Activated naive CD4-positive, alpha-beta T cell treated with anti-CD3 and anti-CD28 coated beads, Interleukin-2, amount 50 U/mL, for 24 hours (primary cell): ENCODE data around the gene RASIP1.
"Not testable (repeated sequence)": the region's sequence is repeated elsewhere in the genome, so short reads cannot be mapped to it uniquely, and the experiment has no call there.

ENCODE experiments used
- H3K27ac Mint-ChIP-seq: one replicate; pipeline ENCODE4 v1.8.0; 2021; ENCODE audit warnings: mild to moderate bottlenecking, mixed read lengths
- H3K27me3 Mint-ChIP-seq: one replicate; pipeline ENCODE4 v1.8.0; 2021; ENCODE audit warnings: mixed read lengths
- H3K36me3 Mint-ChIP-seq: one replicate; pipeline ENCODE4 v1.8.0; 2021; ENCODE audit warnings: mixed read lengths
- H3K4me1 Mint-ChIP-seq: one replicate; pipeline ENCODE4 v1.8.0; 2021; ENCODE audit warnings: mixed read lengths
- H3K4me3 Mint-ChIP-seq: one replicate; pipeline ENCODE4 v1.8.0; 2021; ENCODE audit warnings: mild to moderate bottlenecking, mixed read lengths
- H3K9me3 Mint-ChIP-seq: one replicate; pipeline ENCODE4 v1.8.0; 2021; ENCODE audit warnings: mixed read lengths

Gene RASIP1

GRCh38 chr19:48708471-48708870 is 31.9 kb downstream of the RASIP1 start:
- no peak overlapping the region for H3K4me3 Mint-ChIP-seq
- H3K27ac Mint-ChIP-seq: no peak overlapping the region
- no peaks in the 10 kb centered on the region for H3K9me3 Mint-ChIP-seq
- H3K4me1 Mint-ChIP-seq: peaks cover 6% of the 10 kb centered on the region
- peaks cover 3% of the 10 kb centered on the region for H3K36me3 Mint-ChIP-seq
- H3K27me3 Mint-ChIP-seq: no peaks in the 10 kb centered on the region

- Mint-ChIP-seq H3K4me1 (no peaks in the 10 kb centered on the region), H3K27me3 (no peaks in the 10 kb centered on the region), H3K9me3 (no peaks in the 10 kb centered on the region), H3K27ac (no peak overlapping the region), H3K36me3 (peaks cover 4% of the 10 kb centered on the region), H3K4me3 (no peak overlapping the region)
These were observed 35.0 kb downstream of the RASIP1 start for GRCh38 chr19:48705431-48705830.

DNA sequence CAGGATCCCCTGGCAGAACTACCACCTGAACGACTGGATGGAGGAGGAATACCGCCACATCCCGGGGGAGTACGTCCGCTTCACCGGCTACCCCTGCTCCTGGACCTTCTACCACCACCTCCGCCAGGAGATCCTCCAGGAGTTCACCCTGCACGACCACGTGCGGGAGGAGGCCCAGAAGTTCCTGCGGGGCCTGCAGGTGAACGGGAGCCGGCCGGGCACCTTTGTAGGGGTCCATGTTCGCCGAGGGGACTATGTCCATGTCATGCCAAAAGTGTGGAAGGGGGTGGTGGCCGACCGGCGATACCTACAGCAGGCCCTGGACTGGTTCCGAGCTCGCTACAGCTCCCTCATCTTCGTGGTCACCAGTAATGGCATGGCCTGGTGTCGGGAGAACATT is 37.1 kb downstream of the RASIP1 start:
- Mint-ChIP-seq H3K4me1 (no peaks in the 10 kb centered on the region), H3K27ac (no peak overlapping the region), H3K4me3 (no peak overlapping the region), H3K27me3 (no peaks in the 10 kb centered on the region), H3K36me3 (peaks cover 4% of the 10 kb centered on the region), H3K9me3 (no peaks in the 10 kb centered on the region)

- Mint-ChIP-seq H3K4me1 (no peaks in the 10 kb centered on the region), H3K36me3 (peaks cover 4% of the 10 kb centered on the region), H3K4me3 (no peak overlapping the region), H3K9me3 (no peaks in the 10 kb centered on the region), H3K27ac (no peak overlapping the region), H3K27me3 (no peaks in the 10 kb centered on the region)
These were observed 37.7 kb downstream of the RASIP1 start for GRCh38 chr19:48702701-48703100.

DNA sequence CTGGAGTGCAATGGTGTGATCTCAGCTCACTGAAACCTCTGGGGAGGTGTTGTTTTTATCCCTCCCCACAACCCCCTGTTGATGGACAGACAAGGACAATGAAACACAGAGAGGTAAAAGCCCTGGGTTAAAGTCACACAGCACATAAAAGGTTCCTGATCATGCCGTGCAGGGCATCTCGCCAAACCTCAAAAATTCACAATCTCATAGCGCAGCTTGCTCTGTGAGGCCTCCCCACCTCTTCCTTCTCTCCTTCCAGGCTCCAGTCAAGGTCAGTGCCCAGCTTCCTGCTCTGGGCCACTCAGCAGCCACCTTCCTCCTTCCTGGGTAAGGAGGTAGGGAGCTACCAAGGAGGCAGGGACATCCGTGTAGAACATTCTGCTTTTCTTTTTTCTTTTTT is 42.4 kb downstream of the RASIP1 start:
- H3K27me3 Mint-ChIP-seq: peaks cover 7% of the 10 kb centered on the region
- H3K4me3 Mint-ChIP-seq: no peak overlapping the region
- no peak overlapping the region for H3K27ac Mint-ChIP-seq
- H3K4me1 Mint-ChIP-seq: peaks cover 11% of the 10 kb centered on the region
- peaks cover 2% of the 10 kb centered on the region for H3K36me3 Mint-ChIP-seq
- no peaks in the 10 kb centered on the region for H3K9me3 Mint-ChIP-seq

DNA sequence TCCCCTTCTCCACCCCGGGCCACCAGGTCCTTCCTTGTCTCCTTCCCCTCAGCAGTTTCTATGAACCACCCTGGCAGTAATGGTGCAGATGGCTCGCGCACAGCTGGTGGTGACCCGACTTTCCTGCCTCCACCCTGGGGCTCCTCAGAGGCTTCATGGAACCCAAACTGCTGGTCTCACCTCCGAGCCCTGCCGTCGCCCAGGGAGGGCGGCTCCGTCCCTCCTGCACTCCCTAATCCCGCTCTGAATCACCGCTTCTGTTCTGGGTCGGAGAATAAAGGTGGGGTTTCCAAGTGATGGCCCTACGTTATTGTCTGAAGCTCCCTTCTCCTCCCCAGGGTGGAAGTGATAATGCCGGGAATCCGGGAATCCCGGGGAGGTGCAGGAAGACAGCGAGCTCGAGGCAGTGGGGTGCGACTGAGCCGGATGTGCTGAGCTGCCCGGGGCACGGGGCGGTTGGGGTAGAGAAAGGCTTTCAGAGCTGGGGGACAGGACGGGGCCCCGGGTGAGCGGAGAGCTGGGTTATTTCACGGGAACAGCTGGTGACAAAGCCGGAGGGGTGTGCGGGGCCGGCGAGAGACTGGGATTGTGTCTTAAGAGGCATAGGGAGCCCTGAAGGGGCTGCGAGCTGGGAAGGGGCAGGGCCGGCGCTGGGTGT is 43.9 kb downstream of the RASIP1 start:
- peaks cover 7% of the 10 kb centered on the region for H3K27me3 Mint-ChIP-seq
- no peaks in the 10 kb centered on the region for H3K9me3 Mint-ChIP-seq
- peak overlapping the region; percentile 39 for H3K4me3 Mint-ChIP-seq

GRCh38 chr19:48695743-48696352 is 44.6 kb downstream of the RASIP1 start, which contains the start of gene FUT2:
TSS of gene FUT2 (plus strand) at chr19:48695971. CDS start at chr19:48702957, 6,986 bp downstream.
- Mint-ChIP-seq H3K36me3 (peaks cover 2% of the 10 kb centered on the region), H3K27ac (no peak within 1 kb of the TSS), H3K9me3 (no peaks in the 10 kb centered on the region), H3K4me1 (peaks cover 11% of the 10 kb centered on the region), H3K27me3 (peaks cover 7% of the 10 kb centered on the region), H3K4me3 (peak within 1 kb of the TSS; percentile 39)

More for the DNA sequence above, 43.9 kb downstream of the RASIP1 start:
- Mint-ChIP-seq H3K27ac (no peak overlapping the region), H3K4me1 (peaks cover 11% of the 10 kb centered on the region), H3K36me3 (peaks cover 2% of the 10 kb centered on the region)

- not testable (repeated sequence) for H3K9me3 Mint-ChIP-seq, H3K27ac Mint-ChIP-seq, H3K4me3 Mint-ChIP-seq, H3K27me3 Mint-ChIP-seq, H3K36me3 Mint-ChIP-seq
- H3K4me1 Mint-ChIP-seq: peaks cover 11% of the 10 kb centered on the region
These were observed 46.8 kb downstream of the RASIP1 start for GRCh38 chr19:48693629-48694028.

GRCh38 chr19:48689449-48689848 is 51.0 kb downstream of the RASIP1 start:
- Mint-ChIP-seq H3K27me3 (no peaks in the 10 kb centered on the region), H3K36me3 (no peaks in the 10 kb centered on the region), H3K9me3 (no peaks in the 10 kb centered on the region), H3K4me3 (no peak overlapping the region), H3K27ac (no peak overlapping the region), H3K4me1 (no peaks in the 10 kb centered on the region)

DNA sequence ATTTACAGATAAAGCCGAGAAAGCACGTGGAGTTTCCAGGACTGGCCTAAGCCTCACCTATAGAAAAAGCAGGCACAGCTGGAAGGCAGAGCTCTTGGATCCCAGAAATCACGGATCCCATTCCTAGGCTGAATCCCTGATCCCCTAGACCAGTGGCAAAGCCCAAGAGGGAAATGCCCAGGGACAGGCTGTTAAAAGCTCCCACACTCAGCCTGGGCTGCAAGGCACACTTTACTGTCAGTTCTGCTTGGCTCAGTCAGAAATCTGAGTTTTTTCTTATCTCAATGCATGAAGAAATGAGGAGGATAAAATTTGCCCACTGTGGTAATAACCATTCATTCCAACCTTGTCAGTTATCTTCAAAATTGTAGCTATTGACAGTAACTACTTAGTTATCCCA is 52.6 kb downstream of the RASIP1 start:
- H3K27me3 Mint-ChIP-seq: no peaks in the 10 kb centered on the region
- H3K27ac Mint-ChIP-seq: no peak overlapping the region
- no peaks in the 10 kb centered on the region for H3K4me1 Mint-ChIP-seq
- H3K36me3 Mint-ChIP-seq: no peaks in the 10 kb centered on the region
- H3K4me3 Mint-ChIP-seq: no peak overlapping the region
- H3K9me3 Mint-ChIP-seq: no peaks in the 10 kb centered on the region

- H3K4me1 Mint-ChIP-seq: not testable (repeated sequence)
These were observed 53.8 kb downstream of the RASIP1 start for GRCh38 chr19:48686637-48687036.

GRCh38 chr19:48686088-48686487 is 54.3 kb downstream of the RASIP1 start:
- Mint-ChIP-seq H3K27ac (no peak overlapping the region), H3K27me3 (no peaks in the 10 kb centered on the region), H3K4me1 (no peaks in the 10 kb centered on the region), H3K36me3 (no peaks in the 10 kb centered on the region), H3K4me3 (no peak overlapping the region), H3K9me3 (no peaks in the 10 kb centered on the region)

More at GRCh38 chr19:48686637-48687036, 53.8 kb downstream of the RASIP1 start:
- not testable (repeated sequence) for H3K9me3 Mint-ChIP-seq, H3K36me3 Mint-ChIP-seq, H3K4me3 Mint-ChIP-seq, H3K27me3 Mint-ChIP-seq, H3K27ac Mint-ChIP-seq

GRCh38 chr19:48685583-48685982 is 54.8 kb downstream of the RASIP1 start:
- Mint-ChIP-seq H3K4me1 (no peaks in the 10 kb centered on the region), H3K9me3 (no peaks in the 10 kb centered on the region), H3K27me3 (no peaks in the 10 kb centered on the region), H3K36me3 (no peaks in the 10 kb centered on the region), H3K27ac (no peak overlapping the region), H3K4me3 (no peak overlapping the region)

DNA sequence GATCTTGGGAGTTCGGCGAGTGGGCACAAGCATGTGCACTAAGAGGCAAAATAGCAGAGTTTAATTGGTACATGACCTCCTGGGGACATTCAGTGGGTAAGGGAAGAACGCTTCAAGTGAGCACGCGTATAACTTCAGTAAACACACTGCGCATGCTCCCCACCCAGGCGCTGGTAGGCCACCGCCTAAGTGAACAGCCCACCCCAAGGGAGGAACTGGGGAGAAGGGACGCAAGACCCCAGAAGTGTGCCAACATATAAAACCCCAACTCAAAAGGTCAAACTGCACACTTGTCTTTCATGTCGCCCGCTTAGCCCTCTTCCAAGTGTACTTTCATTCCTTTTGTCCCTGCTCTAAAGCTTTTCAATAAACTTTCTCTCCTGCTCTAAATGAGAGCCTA is 57.1 kb downstream of the RASIP1 start:
- no peaks in the 10 kb centered on the region for H3K4me1 Mint-ChIP-seq
- H3K4me3 Mint-ChIP-seq: no peak overlapping the region
- no peaks in the 10 kb centered on the region for H3K27me3 Mint-ChIP-seq
- no peak overlapping the region for H3K27ac Mint-ChIP-seq
- no peaks in the 10 kb centered on the region for H3K36me3 Mint-ChIP-seq
- H3K9me3 Mint-ChIP-seq: no peaks in the 10 kb centered on the region

DNA sequence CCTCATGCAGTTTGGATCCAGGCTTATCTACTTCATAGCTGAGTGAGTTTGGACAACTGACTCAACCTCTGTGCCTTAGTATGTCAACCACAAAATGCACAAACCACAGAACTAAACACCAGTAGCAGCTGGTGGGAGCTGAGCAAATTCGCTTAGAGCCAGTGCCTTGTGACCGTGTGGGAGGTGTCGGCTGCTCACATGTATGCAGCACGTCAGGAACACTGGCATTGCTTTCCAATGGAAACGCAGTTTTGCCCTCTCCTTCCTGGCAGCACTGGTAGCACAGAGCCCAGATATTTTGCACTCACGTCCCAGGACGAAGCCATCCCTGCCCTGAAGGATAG is 59.3 kb downstream of the RASIP1 start:
- H3K9me3 Mint-ChIP-seq: no peaks in the 10 kb centered on the region
- H3K4me1 Mint-ChIP-seq: no peaks in the 10 kb centered on the region
- H3K27me3 Mint-ChIP-seq: no peaks in the 10 kb centered on the region
- H3K4me3 Mint-ChIP-seq: no peak overlapping the region
- H3K36me3 Mint-ChIP-seq: no peaks in the 10 kb centered on the region
- H3K27ac Mint-ChIP-seq: no peak overlapping the region

- Mint-ChIP-seq H3K27ac (no peak overlapping the region), H3K4me3 (no peak overlapping the region), H3K27me3 (no peaks in the 10 kb centered on the region), H3K9me3 (no peaks in the 10 kb centered on the region), H3K36me3 (no peaks in the 10 kb centered on the region), H3K4me1 (peaks cover under 1% of the 10 kb centered on the region)
These were observed 59.8 kb downstream of the RASIP1 start for GRCh38 chr19:48680436-48681126.
